Liver (tissue), 9 donors: ENCODE data around the gene KCNQ5. TPM values are rescaled to one million over a fixed set of nuclear protein-coding genes. Genes with fewer than 3 reads are reported as not detected.

Experiments
- DNase-seq: peaks from one replicate; pipeline ENCODE4 v3.0.0-alpha.2; 2017; ENCODE audit warnings: low spot score
- H3K27ac ChIP-seq, 2 donors: one replicate each; pipeline ENCODE4 v1.7.0; 2013; ENCODE audit warnings: inconsistent platforms in 2 of 2, low read length in 2 of 2, control low read depth in 1 of 2, low read depth in 1 of 2, mild to moderate bottlenecking in 1 of 2
- H3K27me3 ChIP-seq, 4 donors: one replicate each; pipeline versions ENCODE4 v1.6.1 to v1.7.0; 2013; ENCODE audit warnings: low read length in 3 of 4, inconsistent platforms in 1 of 4, mild to moderate bottlenecking in 1 of 4, moderate library complexity in 1 of 4; ENCODE audit not compliant: control insufficient read depth in 4 of 4, insufficient read depth in 4 of 4
- H3K36me3 ChIP-seq, 4 donors: one replicate each; pipeline versions ENCODE4 v1.6.1 to v1.7.0; 2013; ENCODE audit warnings: low read length in 3 of 4, mild to moderate bottlenecking in 3 of 4, low read depth in 1 of 4, moderate library complexity in 1 of 4; ENCODE audit not compliant: control insufficient read depth in 4 of 4, insufficient read depth in 3 of 4
- H3K4me1 ChIP-seq, 4 donors: one replicate each; pipeline versions ENCODE4 v1.6.1 to v1.7.0; 2013; ENCODE audit warnings: low read length in 3 of 4, mild to moderate bottlenecking in 3 of 4, moderate library complexity in 1 of 4; ENCODE audit not compliant: control insufficient read depth in 4 of 4, insufficient read depth in 4 of 4
- H3K4me3 ChIP-seq, 3 donors: one replicate each; pipeline versions ENCODE4 v1.6.1 to v1.7.0; 2013; ENCODE audit warnings: low read length in 3 of 3, control low read depth in 1 of 3, low read depth in 1 of 3, mild to moderate bottlenecking in 1 of 3
- H3K9ac ChIP-seq, 2 donors: one replicate each; pipeline ENCODE4 v1.7.0; 2013; ENCODE audit warnings: low read length in 2 of 2, mild to moderate bottlenecking in 2 of 2, moderate library complexity in 2 of 2, control low read depth in 1 of 2, low read depth in 1 of 2
- H3K9me3 ChIP-seq, 4 donors: one replicate each; pipeline versions ENCODE4 v1.6.1 to v1.7.0; 2013; ENCODE audit warnings: low read length in 3 of 4; ENCODE audit not compliant: control insufficient read depth in 4 of 4
- ATF3 ChIP-seq: IDR thresholded peaks from 2 replicates; pipeline ENCODE4 v1.6.1; 2016; ENCODE audit warnings: antibody characterized with exemption
- EGR1 ChIP-seq, 2 donors: IDR thresholded peaks; 2 replicates each; pipeline ENCODE4 v1.6.1; 2016 to 2018; ENCODE audit warnings: antibody characterized with exemption in 2 of 2, low read depth in 2 of 2
- FOXA2 ChIP-seq: IDR thresholded peaks from 2 replicates; pipeline ENCODE4 v1.6.1; 2016; ENCODE audit warnings: antibody characterized with exemption
- GABPA ChIP-seq, 2 donors: IDR thresholded peaks in 1 of 2; conservative IDR thresholded peaks in 1 of 2; 2 replicates each; pipeline ENCODE4 v1.6.1; 2016; ENCODE audit warnings: antibody characterized with exemption in 2 of 2, mild to moderate bottlenecking in 1 of 2, moderate library complexity in 1 of 2
- HNF4G ChIP-seq: IDR thresholded peaks from 2 replicates; pipeline ENCODE4 v1.6.1; 2016; ENCODE audit warnings: antibody characterized with exemption
- JUND ChIP-seq, 2 donors: IDR thresholded peaks; 2 replicates each; pipeline ENCODE4 v1.6.1; 2016; ENCODE audit warnings: antibody characterized with exemption in 2 of 2
- NR2F2 ChIP-seq: IDR thresholded peaks from 2 replicates; pipeline ENCODE4 v1.6.1; 2016; ENCODE audit warnings: antibody characterized with exemption
- RAD21 ChIP-seq, 2 donors: IDR thresholded peaks; 2 replicates each; pipeline ENCODE4 v1.6.1; 2016; ENCODE audit warnings: antibody characterized with exemption in 2 of 2, mild to moderate bottlenecking in 2 of 2
- RXRA ChIP-seq, 2 donors: IDR thresholded peaks; 2 replicates each; pipeline ENCODE4 v1.6.1; 2017 to 2018; ENCODE audit warnings: antibody characterized with exemption in 2 of 2, mild to moderate bottlenecking in 1 of 2
- SP1 ChIP-seq: IDR thresholded peaks from 2 replicates; pipeline ENCODE4 v1.6.1; 2018; ENCODE audit warnings: antibody characterized with exemption, mild to moderate bottlenecking
- TAF1 ChIP-seq: conservative IDR thresholded peaks from 2 replicates; pipeline ENCODE4 v1.6.1; 2016; ENCODE audit warnings: antibody characterized with exemption, mild to moderate bottlenecking
- YY1 ChIP-seq: IDR thresholded peaks from 2 replicates; pipeline ENCODE4 v1.6.1; 2016; ENCODE audit warnings: antibody characterized with exemption, mild to moderate bottlenecking
- WGBS: extraction: QIAGEN DNeasy Blood & Tissue Kit; methylation state at CpG from one replicate; pipeline ENCODE4 v1.1.7; 2013; 5-methylcytosine and 5-hydroxymethylcytosine counted together
- polyA plus RNA-seq, 2 donors: library from polyadenylated mRNA; stranded (reverse) in 1 of 2; unstranded in 1 of 2; fragments of 200-250 nt in 1 of 2; fragments of >200 nt in 1 of 2; fragmentation: Nextera tagmentation in 1 of 2; extraction: Ambion mirVana in 1 of 2; gene quantifications; one replicate each; pipeline versions ENCODE4 v1.2.1 to v1.2.3, GENCODE V29; 2013 to 2015
- total RNA-seq, 2 donors: library from RNA; depleted of rRNA; stranded (reverse); fragments of >200 nt; gene quantifications; one replicate each; pipeline ENCODE4 v1.2.3, GENCODE V29; 2014
- TF ChIP-seq, protein P1 (sequence below): IDR thresholded peaks from 2 replicates; pipeline ENCODE4 v1.6.1; 2016; ENCODE audit warnings: antibody characterized with exemption
- TF ChIP-seq, protein P2 (sequence below): IDR thresholded peaks from 2 replicates; pipeline ENCODE4 v1.6.1; 2016; ENCODE audit warnings: antibody characterized with exemption
- TF ChIP-seq, protein P3 (sequence below): fragments of 150-350 bp; IDR thresholded peaks from 2 replicates; pipeline ENCODE4 v1.5.1; 2017; ENCODE audit warnings: improper control_type of control experiment, low read depth, low read length; ENCODE audit not compliant: missing input control
- TF ChIP-seq, protein P4 (sequence below): IDR thresholded peaks from 2 replicates; pipeline ENCODE4 v1.6.1; 2016; ENCODE audit warnings: antibody characterized with exemption, mild to moderate bottlenecking
- donor health status: healthy.
- donor health status: healthy.
- donor health status: healthy.
- donor health status: healthy.
- donor health status: healthy.

The KCNQ5 gene
- total and polyA plus RNA-seq, 4 donors: 0.02 to 1.1 (median 0.15) TPM

DNA sequence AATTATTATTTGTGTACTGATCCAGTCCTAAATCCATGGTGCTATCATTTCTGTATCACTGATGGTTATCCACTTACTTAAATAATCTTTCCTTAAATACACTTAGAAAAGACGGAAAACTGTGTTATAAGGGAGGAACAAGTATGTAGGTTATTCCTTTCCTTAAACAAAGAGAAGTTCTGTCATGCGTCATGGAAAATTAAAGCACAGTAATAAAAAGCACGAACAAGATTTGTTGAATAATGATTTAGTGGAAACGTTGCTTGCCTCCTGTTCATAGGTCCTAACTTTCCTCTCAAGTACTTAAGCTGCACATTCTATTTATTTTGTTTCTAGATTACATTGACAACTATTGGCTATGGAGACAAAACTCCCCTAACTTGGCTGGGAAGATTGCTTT lies 483.1 kb downstream of the KCNQ5 start:
- Histone ChIP-seq H3K9ac (no peak overlapping the region), H3K27me3 (no peaks in the 10 kb centered on the region), H3K4me3 (no peak overlapping the region), H3K27ac (no peak overlapping the region), H3K4me1 (no peaks in the 10 kb centered on the region), H3K36me3 (no peaks in the 10 kb centered on the region), H3K9me3 (no peaks in the 10 kb centered on the region)
- 65% methylated on average over 4 of the region's 4 CpGs for WGBS
- TF ChIP-seq SP1 (no peak), YY1 (no peak), GABPA (IDR thresholded peaks at IDR 0.05 in 1 of 2, conservative IDR thresholded peaks at IDR 0.05 in 1 of 2) (no peak), HNF4G (no peak), RAD21 (IDR thresholded peaks at IDR 0.05) (no peak), JUND (IDR thresholded peaks at IDR 0.05) (no peak), ATF3 (no peak)
- TF ChIP-seq, protein P1, sequence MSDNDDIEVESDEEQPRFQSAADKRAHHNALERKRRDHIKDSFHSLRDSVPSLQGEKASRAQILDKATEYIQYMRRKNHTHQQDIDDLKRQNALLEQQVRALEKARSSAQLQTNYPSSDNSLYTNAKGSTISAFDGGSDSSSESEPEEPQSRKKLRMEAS: no peak
- TF ChIP-seq, protein P2, sequence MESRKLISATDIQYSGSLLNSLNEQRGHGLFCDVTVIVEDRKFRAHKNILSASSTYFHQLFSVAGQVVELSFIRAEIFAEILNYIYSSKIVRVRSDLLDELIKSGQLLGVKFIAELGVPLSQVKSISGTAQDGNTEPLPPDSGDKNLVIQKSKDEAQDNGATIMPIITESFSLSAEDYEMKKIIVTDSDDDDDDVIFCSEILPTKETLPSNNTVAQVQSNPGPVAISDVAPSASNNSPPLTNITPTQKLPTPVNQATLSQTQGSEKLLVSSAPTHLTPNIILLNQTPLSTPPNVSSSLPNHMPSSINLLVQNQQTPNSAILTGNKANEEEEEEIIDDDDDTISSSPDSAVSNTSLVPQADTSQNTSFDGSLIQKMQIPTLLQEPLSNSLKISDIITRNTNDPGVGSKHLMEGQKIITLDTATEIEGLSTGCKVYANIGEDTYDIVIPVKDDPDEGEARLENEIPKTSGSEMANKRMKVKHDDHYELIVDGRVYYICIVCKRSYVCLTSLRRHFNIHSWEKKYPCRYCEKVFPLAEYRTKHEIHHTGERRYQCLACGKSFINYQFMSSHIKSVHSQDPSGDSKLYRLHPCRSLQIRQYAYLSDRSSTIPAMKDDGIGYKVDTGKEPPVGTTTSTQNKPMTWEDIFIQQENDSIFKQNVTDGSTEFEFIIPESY: no peak
- TF ChIP-seq, protein P3, sequence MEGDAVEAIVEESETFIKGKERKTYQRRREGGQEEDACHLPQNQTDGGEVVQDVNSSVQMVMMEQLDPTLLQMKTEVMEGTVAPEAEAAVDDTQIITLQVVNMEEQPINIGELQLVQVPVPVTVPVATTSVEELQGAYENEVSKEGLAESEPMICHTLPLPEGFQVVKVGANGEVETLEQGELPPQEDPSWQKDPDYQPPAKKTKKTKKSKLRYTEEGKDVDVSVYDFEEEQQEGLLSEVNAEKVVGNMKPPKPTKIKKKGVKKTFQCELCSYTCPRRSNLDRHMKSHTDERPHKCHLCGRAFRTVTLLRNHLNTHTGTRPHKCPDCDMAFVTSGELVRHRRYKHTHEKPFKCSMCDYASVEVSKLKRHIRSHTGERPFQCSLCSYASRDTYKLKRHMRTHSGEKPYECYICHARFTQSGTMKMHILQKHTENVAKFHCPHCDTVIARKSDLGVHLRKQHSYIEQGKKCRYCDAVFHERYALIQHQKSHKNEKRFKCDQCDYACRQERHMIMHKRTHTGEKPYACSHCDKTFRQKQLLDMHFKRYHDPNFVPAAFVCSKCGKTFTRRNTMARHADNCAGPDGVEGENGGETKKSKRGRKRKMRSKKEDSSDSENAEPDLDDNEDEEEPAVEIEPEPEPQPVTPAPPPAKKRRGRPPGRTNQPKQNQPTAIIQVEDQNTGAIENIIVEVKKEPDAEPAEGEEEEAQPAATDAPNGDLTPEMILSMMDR: no peak
- DNase-seq: no peak

GRCh38 chr6:73107016-73107415 lies 485.2 kb downstream of the KCNQ5 start:
- DNase-seq: no peak
- Histone ChIP-seq H3K9ac (no peak overlapping the region), H3K4me1 (no peaks in the 10 kb centered on the region), H3K9me3 (no peaks in the 10 kb centered on the region), H3K27ac (no peak overlapping the region), H3K27me3 (no peaks in the 10 kb centered on the region), H3K36me3 (no peaks in the 10 kb centered on the region), H3K4me3 (no peak overlapping the region)
- 54% methylated on average over 1 of the region's 1 CpG for WGBS
- TF ChIP-seq JUND (IDR thresholded peaks at IDR 0.05) (no peak), NR2F2 (no peak), GABPA (IDR thresholded peaks at IDR 0.05 in 1 of 2, conservative IDR thresholded peaks at IDR 0.05 in 1 of 2) (no peak), RXRA (IDR thresholded peaks at IDR 0.05) (no peak), HNF4G (no peak), EGR1 (IDR thresholded peaks at IDR 0.05; ENCODE audit: low read depth in 2 of 2) (no peak), TAF1 (no peak), FOXA2 (no peak), YY1 (no peak), ATF3 (no peak)
- TF ChIP-seq, protein P2: no peak
- TF ChIP-seq, protein P3: no peak
- TF ChIP-seq, protein P4, sequence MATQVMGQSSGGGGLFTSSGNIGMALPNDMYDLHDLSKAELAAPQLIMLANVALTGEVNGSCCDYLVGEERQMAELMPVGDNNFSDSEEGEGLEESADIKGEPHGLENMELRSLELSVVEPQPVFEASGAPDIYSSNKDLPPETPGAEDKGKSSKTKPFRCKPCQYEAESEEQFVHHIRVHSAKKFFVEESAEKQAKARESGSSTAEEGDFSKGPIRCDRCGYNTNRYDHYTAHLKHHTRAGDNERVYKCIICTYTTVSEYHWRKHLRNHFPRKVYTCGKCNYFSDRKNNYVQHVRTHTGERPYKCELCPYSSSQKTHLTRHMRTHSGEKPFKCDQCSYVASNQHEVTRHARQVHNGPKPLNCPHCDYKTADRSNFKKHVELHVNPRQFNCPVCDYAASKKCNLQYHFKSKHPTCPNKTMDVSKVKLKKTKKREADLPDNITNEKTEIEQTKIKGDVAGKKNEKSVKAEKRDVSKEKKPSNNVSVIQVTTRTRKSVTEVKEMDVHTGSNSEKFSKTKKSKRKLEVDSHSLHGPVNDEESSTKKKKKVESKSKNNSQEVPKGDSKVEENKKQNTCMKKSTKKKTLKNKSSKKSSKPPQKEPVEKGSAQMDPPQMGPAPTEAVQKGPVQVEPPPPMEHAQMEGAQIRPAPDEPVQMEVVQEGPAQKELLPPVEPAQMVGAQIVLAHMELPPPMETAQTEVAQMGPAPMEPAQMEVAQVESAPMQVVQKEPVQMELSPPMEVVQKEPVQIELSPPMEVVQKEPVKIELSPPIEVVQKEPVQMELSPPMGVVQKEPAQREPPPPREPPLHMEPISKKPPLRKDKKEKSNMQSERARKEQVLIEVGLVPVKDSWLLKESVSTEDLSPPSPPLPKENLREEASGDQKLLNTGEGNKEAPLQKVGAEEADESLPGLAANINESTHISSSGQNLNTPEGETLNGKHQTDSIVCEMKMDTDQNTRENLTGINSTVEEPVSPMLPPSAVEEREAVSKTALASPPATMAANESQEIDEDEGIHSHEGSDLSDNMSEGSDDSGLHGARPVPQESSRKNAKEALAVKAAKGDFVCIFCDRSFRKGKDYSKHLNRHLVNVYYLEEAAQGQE: no peak
- TF ChIP-seq, protein P1: no peak
